HepG2 (cell line): Measurements from ENCODE around the gene PCDHA12. TPM values are rescaled to one million over a fixed set of nuclear protein-coding genes. Genes with fewer than 3 reads are reported as not detected.

ENCODE experiments used
- ATAC-seq: fragments of 200-7000 bp; cut with Tn5 transposase; 3 replicates; pipeline ENCODE4 v1.9.1; 2020; ENCODE audit warnings: mild to moderate bottlenecking, moderate library complexity
- BruUV-seq: library from RNA; stranded (reverse); fragments of 400-500 nt; replicated peaks from 2 replicates; lab custom pipeline; 2021; lab: Mats Ljungman, UMichigan
- CTCF ChIA-PET: fragments of 300-600 bp; formaldehyde crosslinking; extraction: SDS; loops from one replicate; lab custom pipeline; 2021; ENCODE audit warnings: low total read pairs, inconsistent platforms, low intra/inter-chr PET ratio; lab: Yijun Ruan, JAX
- POLR2A ChIA-PET: fragments of 350-600 bp; sonication (Branson Sonifier 250); formaldehyde crosslinking; loops from one replicate; lab custom pipeline; 2020; ENCODE audit warnings: antibody characterized with exemption, inconsistent platforms; lab: Yijun Ruan, JAX
- DNase-seq: peaks from one replicate; pipeline ENCODE4 v3.0.0-alpha.2; 2015; ENCODE audit warnings: low spot score
- FAIRE-seq: peaks from 3 replicates; lab custom pipeline; 2011; peaks lifted over from hg19 to GRCh38; lab: Jason Lieb, UNC
- H2AFZ ChIP-seq: one replicate; pipeline ENCODE4 v1.6.1; 2011; ENCODE audit warnings: low read length, inconsistent platforms
- H3K27ac ChIP-seq: fragments of 300-600 bp; 3 replicates; pipeline ENCODE4 v1.8.0; 2011; ENCODE audit warnings: mixed run types, mild to moderate bottlenecking, mixed read lengths, low read length, inconsistent platforms; ENCODE audit not compliant: insufficient read depth; ENCODE audit errors: extremely low read length
- H3K27me3 ChIP-seq, 2 experiments: fragments of 200-600 bp in 1 of 2; 2 replicates in 1 of 2; 3 replicates in 1 of 2; pipeline versions ENCODE4 v1.6.0 to v1.8.0; 2011; ENCODE audit warnings: low read length in 2 of 2, mild to moderate bottlenecking in 2 of 2, moderate library complexity in 2 of 2, inconsistent platforms in 1 of 2; ENCODE audit not compliant: insufficient read depth in 2 of 2, control insufficient read depth in 1 of 2
- H3K36me3 ChIP-seq, 2 experiments: fragments of 200-600 bp in 1 of 2; replicated peaks in 1 of 2; 2 replicates in 1 of 2; 3 replicates in 1 of 2; pipeline versions ENCODE4 v1.5.1 to v1.8.0; 2011; ENCODE audit warnings: low read length in 2 of 2, inconsistent platforms in 1 of 2; ENCODE audit not compliant: insufficient read depth in 2 of 2, control insufficient read depth in 1 of 2
- H3K4me1 ChIP-seq: 2 replicates; pipeline ENCODE4 v1.5.1; 2012; ENCODE audit warnings: low read length, inconsistent platforms; ENCODE audit not compliant: insufficient read depth
- H3K4me2 ChIP-seq: 2 replicates; pipeline ENCODE4 v1.6.0; 2011; ENCODE audit warnings: low read depth, low read length, inconsistent platforms
- H3K4me3 ChIP-seq, 3 experiments: fragments of 200-600 bp in 1 of 3; sonication (generic), shearing (Covaris generic) in 1 of 3; replicated peaks in 1 of 3; 2 replicates each; pipeline ENCODE4 v1.5.1; 2011 to 2016; ENCODE audit warnings: low read length in 3 of 3, inconsistent platforms in 2 of 3, low read depth in 2 of 3, mild to moderate bottlenecking in 2 of 3, control low read depth in 1 of 3, mixed read lengths in 1 of 3; ENCODE audit not compliant: insufficient read depth in 1 of 3
- H3K79me2 ChIP-seq: one replicate; pipeline ENCODE4 v1.6.1; 2011; ENCODE audit warnings: low read length, inconsistent platforms; ENCODE audit not compliant: insufficient read depth
- H3K9ac ChIP-seq: 2 replicates; pipeline ENCODE4 v1.6.0; 2011; ENCODE audit warnings: mild to moderate bottlenecking, low read depth, low read length, inconsistent platforms; ENCODE audit not compliant: insufficient read depth
- H3K9me3 ChIP-seq: 2 replicates; pipeline ENCODE4 v1.5.1; 2012; ENCODE audit warnings: mild to moderate bottlenecking, low read length
- H4K20me1 ChIP-seq: 2 replicates; pipeline ENCODE4 v1.6.0; 2011; ENCODE audit warnings: inconsistent platforms, mild to moderate bottlenecking, low read length, moderate library complexity; ENCODE audit not compliant: insufficient read depth
- ESRRA ChIP-seq: sonication (generic); formaldehyde crosslinking; IDR thresholded peaks from 2 replicates; pipeline ENCODE4 v1.5.1; 2020; ENCODE audit warnings: mild to moderate bottlenecking, low read depth, missing genetic modification reagents
- GTF3A ChIP-seq: sonication (generic); formaldehyde crosslinking; conservative IDR thresholded peaks from 2 replicates; pipeline ENCODE4 v1.4.0; 2020; ENCODE audit warnings: mild to moderate bottlenecking, missing genetic modification reagents
- KDM5A ChIP-seq: fragments of 200-600 bp; sonication (generic); IDR thresholded peaks from 2 replicates; pipeline ENCODE4 v1.7.0; 2018; ENCODE audit warnings: antibody characterized with exemption, mild to moderate bottlenecking, low read length, borderline replicate concordance
- MEIS2 ChIP-seq: sonication (generic); formaldehyde crosslinking; IDR thresholded peaks from 2 replicates; pipeline ENCODE4 v1.9.0; 2021; ENCODE audit warnings: mild to moderate bottlenecking, missing genetic modification reagents
- SOX5 ChIP-seq: IDR thresholded peaks from 2 replicates; pipeline ENCODE4 v1.6.1; 2016; ENCODE audit warnings: borderline replicate concordance
- TCF12 ChIP-seq, 2 experiments: fragments of 450-650 bp in 1 of 2; sonication (generic) in 1 of 2; formaldehyde crosslinking in 1 of 2; IDR thresholded peaks; 2 replicates each; pipeline versions ENCODE4 v1.6.1 to v1.8.0; 2017 to 2022; ENCODE audit warnings: antibody characterized with exemption in 1 of 2, mild to moderate bottlenecking in 1 of 2, missing genetic modification reagents in 1 of 2, moderate library complexity in 1 of 2
- ZMYM2 ChIP-seq: sonication (generic); formaldehyde crosslinking; IDR thresholded peaks from 2 replicates; pipeline ENCODE4 v1.8.0; 2022; ENCODE audit warnings: mild to moderate bottlenecking, missing genetic modification reagents
- ZNF10 ChIP-seq: sonication (generic); formaldehyde crosslinking; IDR thresholded peaks from 2 replicates; pipeline ENCODE4 v1.4.0; 2020; ENCODE audit warnings: mild to moderate bottlenecking, low read depth, missing genetic modification reagents, borderline replicate concordance
- ZNF143 ChIP-seq: sonication (generic); formaldehyde crosslinking; IDR thresholded peaks from 2 replicates; pipeline ENCODE4 v1.4.0; 2020; ENCODE audit warnings: missing genetic modification reagents
- WGBS: methylation state at CpG from one replicate; pipeline ENCODE4 v1.1.6; 2017; ENCODE audit warnings: low lambda C conversion rate; 5-methylcytosine and 5-hydroxymethylcytosine counted together
- in situ Hi-C: cut with HindIII; loops from 2 replicates; pipeline ENCODE4 v1.10.0; 2017; ENCODE audit warnings: low pct_unique_long_range_greater_than_20kb; ENCODE audit not compliant: extremely low pct_ligation_motif_present
- intact Hi-C: fragments of 100-400 bp; cut with micrococcal nuclease; formaldehyde crosslinking; loops from one replicate; pipeline ENCODE4 v1.10.0; 2022; ENCODE audit not compliant: unreplicated experiment
- polyA plus RNA-seq, 8 experiments: library from polyadenylated mRNA; depleted of rRNA in 3 of 8; stranded (reverse) in 7 of 8; unstranded in 1 of 8; fragments of >200 nt; fragmentation: Illumina TruSeq in 4 of 8; extraction: Trizol in 4 of 8; gene quantifications; 2 replicates each; pipeline versions ENCODE4 v1.2.1 to v1.2.3, GENCODE V29; 2011 to 2016; ENCODE audit warnings: low read depth in 4 of 8, missing spikeins in 1 of 8, mixed read lengths in 1 of 8; ENCODE audit not compliant: insufficient read depth in 1 of 8
- total RNA-seq, 5 experiments: library from RNA; depleted of rRNA; stranded (reverse); fragments of >200 nt; fragmentation: Illumina TruSeq; extraction: Trizol; gene quantifications; 2 replicates each; pipeline ENCODE4 v1.2.3, GENCODE V29; 2016; ENCODE audit warnings: low read depth in 1 of 5
- TF ChIP-seq, protein P1 (sequence below): sonication (generic); formaldehyde crosslinking; IDR thresholded peaks from 2 replicates; pipeline ENCODE4 v1.4.0; 2020; ENCODE audit warnings: mild to moderate bottlenecking, missing genetic modification reagents
- TF ChIP-seq, protein P2 (sequence below): sonication (generic); formaldehyde crosslinking; IDR thresholded peaks from 2 replicates; pipeline ENCODE4 v1.4.0; 2020; ENCODE audit warnings: missing genetic modification reagents
- TF ChIP-seq, protein P3 (sequence below): sonication (generic); formaldehyde crosslinking; IDR thresholded peaks from 2 replicates; pipeline ENCODE4 v1.4.0; 2020; ENCODE audit warnings: missing genetic modification reagents, borderline replicate concordance
- TF ChIP-seq, protein P4 (sequence below): IDR thresholded peaks from 2 replicates; pipeline ENCODE4 v1.6.1; 2016; ENCODE audit warnings: mild to moderate bottlenecking

PCDHA12 gene
- total and polyA plus RNA-seq, 2 of the 13 experiments (the other 11 are each of a cell fraction or from before 2014, with no cell fraction given): not detected

DNA sequence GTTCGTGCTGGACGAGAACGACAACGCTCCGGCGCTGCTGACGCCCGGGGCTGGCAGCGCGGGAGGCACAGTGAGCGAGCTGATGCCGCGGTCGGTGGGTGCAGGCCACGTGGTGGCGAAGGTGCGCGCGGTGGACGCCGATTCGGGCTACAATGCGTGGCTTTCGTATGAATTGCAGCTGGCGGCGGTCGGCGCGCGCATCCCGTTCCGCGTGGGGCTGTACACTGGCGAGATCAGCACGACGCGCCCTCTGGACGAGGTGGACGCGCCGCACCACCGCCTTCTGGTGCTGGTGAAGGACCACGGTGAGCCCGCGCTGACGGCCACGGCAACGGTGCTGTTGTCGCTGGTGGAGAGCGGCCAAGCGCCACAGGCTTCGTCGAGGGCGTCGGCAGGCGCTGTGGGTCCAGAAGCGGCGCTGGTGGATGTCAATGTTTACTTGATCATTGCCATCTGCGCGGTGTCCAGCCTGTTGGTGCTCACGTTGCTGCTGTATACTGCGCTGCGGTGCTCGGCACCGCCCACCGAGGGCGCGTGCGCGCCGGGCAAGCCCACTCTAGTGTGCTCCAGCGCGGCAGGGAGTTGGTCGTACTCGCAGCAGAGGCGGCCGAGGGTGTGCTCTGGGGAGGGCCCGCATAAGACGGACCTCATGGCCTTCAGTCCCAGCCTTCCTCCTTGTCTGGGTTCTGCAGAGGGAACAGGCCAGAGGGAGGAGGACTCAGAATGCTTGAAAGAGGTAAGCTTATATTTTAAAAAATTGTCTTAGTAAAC, 9.0 kb downstream of the PCDHA12 start:
- ChIA-PET POLR2A (no interaction called here), CTCF (no interaction called here)
- no peaks in the 10 kb centered on the region for H3K4me1 ChIP-seq
- H3K27ac ChIP-seq: no peak overlapping the region
- ATAC-seq (no peak), DNase-seq (no peak), FAIRE-seq (no peak)
- H3K9me3 ChIP-seq: no peaks in the 10 kb centered on the region
- 88% methylated on average over 71 of the region's 79 CpGs for WGBS
- no peak overlapping the region for H3K4me2 ChIP-seq
- no peaks in the 10 kb centered on the region for H3K27me3 ChIP-seq
- no peak overlapping the region for H3K9ac ChIP-seq
- no peaks in the 10 kb centered on the region for H3K36me3 ChIP-seq
- in situ Hi-C loops: no loop called here
- intact Hi-C loops: no loop called here
- BruUV-seq: no TSS peak
- no peaks in the 10 kb centered on the region for H3K79me2 ChIP-seq
- no peaks in the 10 kb centered on the region for H4K20me1 ChIP-seq
- no peak overlapping the region for H2AFZ ChIP-seq
- H3K4me3 ChIP-seq: no peak overlapping the region
- TF ChIP-seq ZMYM2 (CRISPR knock-in tag) (no peak), ZNF10 (CRISPR knock-in tag) (no peak), SOX5 (CRISPR knock-in tag) (no peak), ZNF143 (CRISPR knock-in tag) (no peak), MEIS2 (CRISPR knock-in tag) (no peak), TCF12 (IDR thresholded peaks at IDR 0.05) (no peak), TCF12 (CRISPR knock-in tag; IDR thresholded peaks at IDR 0.05) (no peak), GTF3A (CRISPR knock-in tag) (no peak), KDM5A (no peak), ESRRA (CRISPR knock-in tag) (no peak)
- TF ChIP-seq, protein P1, sequence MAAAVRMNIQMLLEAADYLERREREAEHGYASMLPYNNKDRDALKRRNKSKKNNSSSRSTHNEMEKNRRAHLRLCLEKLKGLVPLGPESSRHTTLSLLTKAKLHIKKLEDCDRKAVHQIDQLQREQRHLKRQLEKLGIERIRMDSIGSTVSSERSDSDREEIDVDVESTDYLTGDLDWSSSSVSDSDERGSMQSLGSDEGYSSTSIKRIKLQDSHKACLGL (CRISPR knock-in tag): no peak
- TF ChIP-seq, protein P2, sequence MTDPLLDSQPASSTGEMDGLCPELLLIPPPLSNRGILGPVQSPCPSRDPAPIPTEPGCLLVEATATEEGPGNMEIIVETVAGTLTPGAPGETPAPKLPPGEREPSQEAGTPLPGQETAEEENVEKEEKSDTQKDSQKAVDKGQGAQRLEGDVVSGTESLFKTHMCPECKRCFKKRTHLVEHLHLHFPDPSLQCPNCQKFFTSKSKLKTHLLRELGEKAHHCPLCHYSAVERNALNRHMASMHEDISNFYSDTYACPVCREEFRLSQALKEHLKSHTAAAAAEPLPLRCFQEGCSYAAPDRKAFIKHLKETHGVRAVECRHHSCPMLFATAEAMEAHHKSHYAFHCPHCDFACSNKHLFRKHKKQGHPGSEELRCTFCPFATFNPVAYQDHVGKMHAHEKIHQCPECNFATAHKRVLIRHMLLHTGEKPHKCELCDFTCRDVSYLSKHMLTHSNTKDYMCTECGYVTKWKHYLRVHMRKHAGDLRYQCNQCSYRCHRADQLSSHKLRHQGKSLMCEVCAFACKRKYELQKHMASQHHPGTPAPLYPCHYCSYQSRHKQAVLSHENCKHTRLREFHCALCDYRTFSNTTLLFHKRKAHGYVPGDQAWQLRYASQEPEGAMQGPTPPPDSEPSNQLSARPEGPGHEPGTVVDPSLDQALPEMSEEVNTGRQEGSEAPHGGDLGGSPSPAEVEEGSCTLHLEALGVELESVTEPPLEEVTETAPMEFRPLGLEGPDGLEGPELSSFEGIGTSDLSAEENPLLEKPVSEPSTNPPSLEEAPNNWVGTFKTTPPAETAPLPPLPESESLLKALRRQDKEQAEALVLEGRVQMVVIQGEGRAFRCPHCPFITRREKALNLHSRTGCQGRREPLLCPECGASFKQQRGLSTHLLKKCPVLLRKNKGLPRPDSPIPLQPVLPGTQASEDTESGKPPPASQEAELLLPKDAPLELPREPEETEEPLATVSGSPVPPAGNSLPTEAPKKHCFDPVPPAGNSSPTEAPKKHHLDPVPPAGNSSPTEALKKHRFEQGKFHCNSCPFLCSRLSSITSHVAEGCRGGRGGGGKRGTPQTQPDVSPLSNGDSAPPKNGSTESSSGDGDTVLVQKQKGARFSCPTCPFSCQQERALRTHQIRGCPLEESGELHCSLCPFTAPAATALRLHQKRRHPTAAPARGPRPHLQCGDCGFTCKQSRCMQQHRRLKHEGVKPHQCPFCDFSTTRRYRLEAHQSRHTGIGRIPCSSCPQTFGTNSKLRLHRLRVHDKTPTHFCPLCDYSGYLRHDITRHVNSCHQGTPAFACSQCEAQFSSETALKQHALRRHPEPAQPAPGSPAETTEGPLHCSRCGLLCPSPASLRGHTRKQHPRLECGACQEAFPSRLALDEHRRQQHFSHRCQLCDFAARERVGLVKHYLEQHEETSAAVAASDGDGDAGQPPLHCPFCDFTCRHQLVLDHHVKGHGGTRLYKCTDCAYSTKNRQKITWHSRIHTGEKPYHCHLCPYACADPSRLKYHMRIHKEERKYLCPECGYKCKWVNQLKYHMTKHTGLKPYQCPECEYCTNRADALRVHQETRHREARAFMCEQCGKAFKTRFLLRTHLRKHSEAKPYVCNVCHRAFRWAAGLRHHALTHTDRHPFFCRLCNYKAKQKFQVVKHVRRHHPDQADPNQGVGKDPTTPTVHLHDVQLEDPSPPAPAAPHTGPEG: no peak
- TF ChIP-seq, protein P3, sequence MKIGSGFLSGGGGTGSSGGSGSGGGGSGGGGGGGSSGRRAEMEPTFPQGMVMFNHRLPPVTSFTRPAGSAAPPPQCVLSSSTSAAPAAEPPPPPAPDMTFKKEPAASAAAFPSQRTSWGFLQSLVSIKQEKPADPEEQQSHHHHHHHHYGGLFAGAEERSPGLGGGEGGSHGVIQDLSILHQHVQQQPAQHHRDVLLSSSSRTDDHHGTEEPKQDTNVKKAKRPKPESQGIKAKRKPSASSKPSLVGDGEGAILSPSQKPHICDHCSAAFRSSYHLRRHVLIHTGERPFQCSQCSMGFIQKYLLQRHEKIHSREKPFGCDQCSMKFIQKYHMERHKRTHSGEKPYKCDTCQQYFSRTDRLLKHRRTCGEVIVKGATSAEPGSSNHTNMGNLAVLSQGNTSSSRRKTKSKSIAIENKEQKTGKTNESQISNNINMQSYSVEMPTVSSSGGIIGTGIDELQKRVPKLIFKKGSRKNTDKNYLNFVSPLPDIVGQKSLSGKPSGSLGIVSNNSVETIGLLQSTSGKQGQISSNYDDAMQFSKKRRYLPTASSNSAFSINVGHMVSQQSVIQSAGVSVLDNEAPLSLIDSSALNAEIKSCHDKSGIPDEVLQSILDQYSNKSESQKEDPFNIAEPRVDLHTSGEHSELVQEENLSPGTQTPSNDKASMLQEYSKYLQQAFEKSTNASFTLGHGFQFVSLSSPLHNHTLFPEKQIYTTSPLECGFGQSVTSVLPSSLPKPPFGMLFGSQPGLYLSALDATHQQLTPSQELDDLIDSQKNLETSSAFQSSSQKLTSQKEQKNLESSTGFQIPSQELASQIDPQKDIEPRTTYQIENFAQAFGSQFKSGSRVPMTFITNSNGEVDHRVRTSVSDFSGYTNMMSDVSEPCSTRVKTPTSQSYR (CRISPR knock-in tag): no peak
- TF ChIP-seq, protein P4, sequence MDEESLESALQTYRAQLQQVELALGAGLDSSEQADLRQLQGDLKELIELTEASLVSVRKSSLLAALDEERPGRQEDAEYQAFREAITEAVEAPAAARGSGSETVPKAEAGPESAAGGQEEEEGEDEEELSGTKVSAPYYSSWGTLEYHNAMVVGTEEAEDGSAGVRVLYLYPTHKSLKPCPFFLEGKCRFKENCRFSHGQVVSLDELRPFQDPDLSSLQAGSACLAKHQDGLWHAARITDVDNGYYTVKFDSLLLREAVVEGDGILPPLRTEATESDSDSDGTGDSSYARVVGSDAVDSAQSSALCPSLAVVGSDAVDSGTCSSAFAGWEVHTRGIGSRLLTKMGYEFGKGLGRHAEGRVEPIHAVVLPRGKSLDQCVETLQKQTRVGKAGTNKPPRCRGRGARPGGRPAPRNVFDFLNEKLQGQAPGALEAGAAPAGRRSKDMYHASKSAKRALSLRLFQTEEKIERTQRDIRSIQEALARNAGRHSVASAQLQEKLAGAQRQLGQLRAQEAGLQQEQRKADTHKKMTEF (CRISPR knock-in tag): no peak
